GM12878 (cell line): Measurements from ENCODE around the gene NFATC1. TPM values are rescaled to one million over a fixed set of nuclear protein-coding genes. Genes with fewer than 3 reads are reported as not detected.

Source experiments
- ATAC-seq: fragments of 200-7000 bp; cut with Tn5 transposase; 3 replicates; pipeline ENCODE4 v1.9.1; 2020; ENCODE audit warnings: mild to moderate bottlenecking, moderate library complexity
- BruUV-seq: library from RNA; stranded (reverse); fragments of 400-500 nt; replicated peaks from 2 replicates; lab custom pipeline; 2021; lab: Mats Ljungman, UMichigan
- CTCF ChIA-PET: fragments of 300-600 bp; sonication (Branson Sonifier 250); formaldehyde crosslinking; extraction: SDS; loops from one replicate; lab custom pipeline; 2021; ENCODE audit warnings: inconsistent platforms; lab: Yijun Ruan, JAX
- POLR2A ChIA-PET: fragments of 350-600 bp; formaldehyde crosslinking; extraction: SDS; loops from one replicate; lab custom pipeline; 2021; ENCODE audit warnings: inconsistent platforms; lab: Charles Lee
- RAD21 ChIA-PET: fragments of 300-600 bp; sonication (Branson Sonifier 250); formaldehyde crosslinking; loops from one replicate; lab custom pipeline; 2023; ENCODE audit warnings: antibody characterized with exemption; ENCODE audit not compliant: unreplicated experiment; lab: Charles Lee
- SMC1A ChIA-PET: fragments of 300-600 bp; sonication (Branson Sonifier 250); formaldehyde crosslinking; loops from one replicate; lab custom pipeline; 2023; ENCODE audit not compliant: unreplicated experiment, uncharacterized antibody; lab: Charles Lee
- DNase-seq: peaks from one replicate; pipeline ENCODE4 v3.0.0-alpha.2; 2011; ENCODE audit warnings: low read depth, low spot score
- FAIRE-seq: peaks from 3 replicates; lab custom pipeline; 2011; peaks lifted over from hg19 to GRCh38; lab: Jason Lieb, UNC
- H2AFZ ChIP-seq: 2 replicates; pipeline ENCODE4 v1.6.0; 2011; ENCODE audit warnings: low read depth, low read length, control low read depth; ENCODE audit not compliant: control insufficient read depth
- H3K27ac ChIP-seq: 2 replicates; pipeline ENCODE4 v1.5.1; 2011; ENCODE audit warnings: control low read depth; ENCODE audit not compliant: control insufficient read depth, insufficient read depth
- H3K27me3 ChIP-seq, 2 experiments: replicated peaks in 1 of 2; 2 replicates each; pipeline versions ENCODE4 v1.6.0 to v1.6.1; 2011; ENCODE audit warnings: low read length in 1 of 2; ENCODE audit not compliant: control insufficient read depth in 2 of 2, insufficient read depth in 2 of 2
- H3K36me3 ChIP-seq, 2 experiments: 2 replicates each; pipeline ENCODE4 v1.5.1; 2011; ENCODE audit warnings: low read length in 1 of 2; ENCODE audit not compliant: control insufficient read depth in 2 of 2, insufficient read depth in 2 of 2
- H3K4me1 ChIP-seq: 2 replicates; pipeline ENCODE4 v1.6.1; 2011; ENCODE audit warnings: mild to moderate bottlenecking, low read length, moderate library complexity, mixed read lengths; ENCODE audit not compliant: control insufficient read depth, insufficient read depth
- H3K4me2 ChIP-seq: 2 replicates; pipeline ENCODE4 v1.6.0; 2011; ENCODE audit warnings: control low read depth; ENCODE audit not compliant: control insufficient read depth, insufficient read depth
- H3K4me3 ChIP-seq: fragments of 200-600 bp; sonication (generic); 2 replicates; pipeline ENCODE4 v1.5.1; 2016
- H3K79me2 ChIP-seq: 2 replicates; pipeline ENCODE4 v1.6.0; 2011; ENCODE audit warnings: low read length; ENCODE audit not compliant: control insufficient read depth, insufficient read depth
- H3K9ac ChIP-seq: 2 replicates; pipeline ENCODE4 v1.8.0; 2011; ENCODE audit warnings: low read length, control low read depth, mixed read lengths; ENCODE audit not compliant: control insufficient read depth, insufficient read depth
- H3K9me3 ChIP-seq: replicated peaks from 3 replicates; pipeline ENCODE4 v1.5.1; 2011; ENCODE audit warnings: mild to moderate bottlenecking, low read length; ENCODE audit not compliant: control insufficient read depth, insufficient read depth
- H4K20me1 ChIP-seq: 2 replicates; pipeline ENCODE4 v1.6.0; 2011; ENCODE audit not compliant: control insufficient read depth, insufficient read depth
- REST ChIP-seq: IDR thresholded peaks from 2 replicates; pipeline ENCODE4 v1.6.1; 2012; ENCODE audit warnings: mild to moderate bottlenecking, low read depth, low read length
- ZBTB4 ChIP-seq: fragments of 450-650 bp; formaldehyde crosslinking; IDR thresholded peaks from 2 replicates; pipeline ENCODE4 v1.4.0; 2022; ENCODE audit warnings: mild to moderate bottlenecking, moderate library complexity
- WGBS: methylation state at CpG from one replicate; pipeline ENCODE4 v1.1.6; 2016; ENCODE audit warnings: low lambda C conversion rate; ENCODE audit not compliant: insufficient replicate concordance, insufficient coverage; ENCODE audit errors: missing lambda C conversion rate; 5-methylcytosine and 5-hydroxymethylcytosine counted together
- in situ Hi-C: fragments of 300-500 bp; cut with MboI; formaldehyde crosslinking; loops from 9 replicates; pipeline ENCODE4 v1.14.3; 2018; ENCODE audit warnings: mixed read lengths
- intact Hi-C: fragments of 100-400 bp; cut with micrococcal nuclease; formaldehyde crosslinking; loops from one replicate; pipeline ENCODE4 v1.14.2; 2022; ENCODE audit not compliant: unreplicated experiment
- polyA plus RNA-seq, 11 experiments: library from polyadenylated mRNA; depleted of rRNA in 4 of 11; unstranded in 6 of 11; stranded (reverse) in 5 of 11; fragments of >200 nt; fragmentation: Nextera tagmentation in 4 of 11; fragmentation: Illumina TruSeq in 1 of 11; extraction: Ambion mirVana in 4 of 11; extraction: Trizol in 1 of 11; gene quantifications; 1 replicate in 1 of 11; 2 replicates in 10 of 11; pipeline versions ENCODE4 v1.2.1 to v1.2.3, GENCODE V29; 2011 to 2016; ENCODE audit warnings: inconsistent platforms in 2 of 11, missing spikeins in 2 of 11, low read depth in 1 of 11
- total RNA-seq, 4 experiments: library from RNA; depleted of rRNA in 3 of 4; stranded (reverse); fragments of >200 nt in 3 of 4; fragmentation: Illumina TruSeq in 1 of 4; extraction: Trizol in 1 of 4; gene quantifications; 2 replicates each; pipeline versions ENCODE4 v1.2.1 to v1.2.3, GENCODE V29; 2013 to 2021

The NFATC1 gene
- total and polyA plus RNA-seq, 10 of the 15 experiments (the other 5 are each of a cell fraction or from before 2014, with no cell fraction given), result 0.84 to 20.8 (median 5.1) TPM

- no peaks in the 10 kb centered on the region for H3K27me3 ChIP-seq
- no peak for TF ChIP-seq REST
- H3K79me2 ChIP-seq, result no peaks in the 10 kb centered on the region
- peaks cover 2% of the 10 kb centered on the region; the same call in 1 of the 3 replicates for H3K9me3 ChIP-seq
- no peaks in the 10 kb centered on the region for H3K4me1 ChIP-seq
- RAD21 ChIA-PET, result no interaction called here
- no peak overlapping the region for H3K27ac ChIP-seq
- no TSS peak for BruUV-seq
- POLR2A ChIA-PET, result no interaction called here
- no peak overlapping the region for H3K4me2 ChIP-seq
- whole genome bisulfite sequencing, result 91% methylated on average over 10 of the region's 10 CpGs
- in situ Hi-C loops (no loop called here), intact Hi-C loops (no loop called here)
- H3K4me3 ChIP-seq, result no peak overlapping the region
- no peak for DNase-seq
- no peaks in the 10 kb centered on the region for H3K36me3 ChIP-seq
- CTCF ChIA-PET, result no interaction called here
- no peak overlapping the region for H2AFZ ChIP-seq
- FAIRE-seq, result no peak
- SMC1A ChIA-PET, result no interaction called here
- H3K9ac ChIP-seq, result no peak overlapping the region
- ATAC-seq, result no peak
- H4K20me1 ChIP-seq, result no peaks in the 10 kb centered on the region
Measured at GRCh38 chr18:79472176-79472575, 76.4 kb downstream of the NFATC1 start.

DNA sequence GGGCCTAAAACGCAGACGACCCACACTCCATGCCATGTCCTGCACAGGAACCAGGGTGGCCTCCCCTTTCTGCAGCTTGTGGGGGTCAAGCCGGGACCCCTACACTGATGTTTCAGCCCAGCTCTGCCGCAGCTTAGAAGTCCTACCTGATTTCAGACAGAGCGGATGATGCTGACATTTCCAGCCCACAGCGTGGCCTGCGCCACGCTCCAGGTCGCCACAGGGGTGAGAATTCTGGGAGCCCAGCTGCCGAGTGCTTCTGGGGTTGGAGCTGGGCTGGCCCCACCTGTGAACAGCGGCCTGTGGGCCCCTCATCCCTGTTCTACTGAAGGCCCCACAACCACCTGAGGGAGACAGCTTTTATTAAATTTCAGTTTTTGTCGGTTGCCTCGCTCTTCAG is 77.2 kb downstream of the NFATC1 start:
- Histone ChIP-seq H3K27ac (no peak overlapping the region), H2AFZ (no peak overlapping the region), H3K4me2 (no peak overlapping the region), H4K20me1 (no peaks in the 10 kb centered on the region), H3K36me3 (no peaks in the 10 kb centered on the region), H3K9me3 (peaks cover 2% of the 10 kb centered on the region; the same call in 1 of the 3 replicates), H3K4me1 (no peaks in the 10 kb centered on the region), H3K79me2 (no peaks in the 10 kb centered on the region), H3K27me3 (no peaks in the 10 kb centered on the region), H3K9ac (no peak overlapping the region), H3K4me3 (no peak overlapping the region)
- WGBS, result 90% methylated on average over 13 of the region's 13 CpGs
- ATAC-seq, result no peak
- ChIA-PET SMC1A (no interaction called here), POLR2A (no interaction called here), CTCF (no interaction called here), RAD21 (no interaction called here)
- TF ChIP-seq ZBTB4 (CRISPR knock-in tag), result no peak
- no peak for DNase-seq
- FAIRE-seq, result no peak
- intact Hi-C loops, result no loop called here
- no TSS peak for BruUV-seq
- in situ Hi-C loops, result no loop called here
